HG03045 (cell line): Measurements from ENCODE around the gene TNRC6B.
"Not testable (repeated sequence)": the region's sequence is repeated elsewhere in the genome, so short reads cannot be mapped to it uniquely, and the experiment has no call there.

ENCODE experiments used
- ATAC-seq: cut with Tn5 transposase; IDR thresholded peaks from one replicate; pipeline ENCODE4 v1.9.1; 2021; ENCODE audit warnings: mild to moderate bottlenecking, moderate library complexity; ENCODE audit not compliant: unreplicated experiment

The TNRC6B gene

GRCh38 chr22:40183029-40183581 lies 5.4 kb downstream of the TNRC6B start:
- no peak for ATAC-seq

GRCh38 chr22:40183603-40184002 lies 5.9 kb downstream of the TNRC6B start:
- ATAC-seq = not testable (repeated sequence)

- ATAC-seq = no peak
Observed at GRCh38 chr22:40187389-40187788, 9.7 kb downstream of the TNRC6B start.

DNA sequence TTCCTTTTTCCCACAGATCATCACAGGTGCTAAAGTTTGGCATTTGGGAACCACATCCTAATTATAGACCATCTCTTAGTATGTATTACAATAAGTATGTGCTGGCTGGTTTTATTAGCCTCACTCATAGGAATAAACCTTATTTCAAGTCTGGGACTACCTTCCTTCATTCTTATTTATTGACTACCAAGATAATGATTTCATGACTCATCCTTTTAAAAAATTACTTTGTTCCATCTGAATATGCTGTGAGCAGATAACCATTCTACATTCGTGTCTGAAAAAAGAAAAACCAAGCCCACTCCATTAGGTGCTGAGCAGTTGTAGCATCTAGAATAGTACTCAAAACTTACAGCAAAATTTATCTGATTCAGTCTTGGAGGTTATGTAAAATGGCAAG lies 12.3 kb downstream of the TNRC6B start:
- no peak for ATAC-seq

DNA sequence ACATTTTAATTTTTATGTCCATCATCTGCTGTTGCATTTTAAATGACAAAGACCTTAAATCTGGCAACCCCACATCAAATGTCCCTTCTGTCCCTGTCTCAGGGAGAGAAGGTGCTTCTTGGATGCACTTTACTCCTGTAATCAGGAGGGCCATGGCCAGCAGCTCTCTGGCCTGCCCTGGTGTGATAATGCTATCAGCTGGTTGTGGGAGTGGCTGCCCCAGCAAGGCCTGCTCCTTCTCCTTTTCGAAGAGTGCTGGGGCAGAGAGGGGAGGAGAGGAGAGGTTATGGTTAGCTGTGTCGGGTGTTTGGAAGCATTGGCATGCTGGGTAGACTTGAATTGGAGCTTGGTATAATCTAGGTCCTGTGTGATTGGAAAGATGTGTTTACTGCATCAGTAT lies 12.8 kb downstream of the TNRC6B start:
- no peak for ATAC-seq

- no peak for ATAC-seq
Observed at GRCh38 chr22:40193429-40194421, 16.0 kb downstream of the TNRC6B start.

DNA sequence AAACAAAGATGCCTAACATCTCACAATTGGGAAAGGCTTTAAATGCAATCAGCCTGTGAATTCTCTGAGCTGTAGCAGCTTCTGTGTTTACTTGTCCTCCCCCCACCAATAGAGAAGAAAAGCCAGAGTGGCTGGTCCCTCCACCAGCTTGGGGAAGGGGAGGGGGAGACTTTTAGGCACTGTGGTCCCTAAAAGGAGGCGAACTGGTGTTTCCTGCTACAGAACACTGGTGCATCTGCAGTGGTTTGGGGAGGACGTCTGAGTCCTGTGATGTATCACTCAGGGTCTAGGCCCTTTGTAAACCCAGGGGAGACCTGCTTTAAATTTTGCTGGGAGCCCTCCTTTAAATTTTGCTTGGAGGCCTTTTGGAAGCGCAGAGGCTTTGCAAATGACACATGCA lies 16.9 kb downstream of the TNRC6B start:
- ATAC-seq = no peak

- ATAC-seq = no peak
Observed at GRCh38 chr22:40196628-40197360, 19.1 kb downstream of the TNRC6B start.

- ATAC-seq = not testable (repeated sequence)
Observed at GRCh38 chr22:40197421-40197820, 19.7 kb downstream of the TNRC6B start.

- no peak for ATAC-seq
Observed at GRCh38 chr22:40198733-40199132, 21.0 kb downstream of the TNRC6B start.

DNA sequence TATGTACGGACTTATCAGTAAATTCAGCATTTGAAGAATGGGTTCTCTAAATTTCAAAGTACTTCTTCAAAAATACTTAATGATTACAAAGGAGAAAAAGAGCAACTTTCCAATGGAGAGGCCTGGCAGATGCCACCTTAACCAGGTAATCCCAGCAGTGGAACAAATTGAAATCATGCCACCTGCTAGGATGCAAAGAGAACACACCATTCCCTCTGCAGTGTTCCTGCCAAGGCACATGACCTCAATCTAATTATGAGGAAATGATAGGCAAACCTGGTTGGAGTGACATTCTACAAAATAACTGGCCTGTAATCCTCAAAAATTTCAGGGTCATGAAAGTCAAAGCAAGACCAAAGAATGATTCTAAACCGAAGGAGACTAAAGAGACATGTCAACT lies 21.5 kb downstream of the TNRC6B start:
- ATAC-seq = no peak

- no peak for ATAC-seq
Observed at GRCh38 chr22:40199852-40200251, 22.1 kb downstream of the TNRC6B start.

DNA sequence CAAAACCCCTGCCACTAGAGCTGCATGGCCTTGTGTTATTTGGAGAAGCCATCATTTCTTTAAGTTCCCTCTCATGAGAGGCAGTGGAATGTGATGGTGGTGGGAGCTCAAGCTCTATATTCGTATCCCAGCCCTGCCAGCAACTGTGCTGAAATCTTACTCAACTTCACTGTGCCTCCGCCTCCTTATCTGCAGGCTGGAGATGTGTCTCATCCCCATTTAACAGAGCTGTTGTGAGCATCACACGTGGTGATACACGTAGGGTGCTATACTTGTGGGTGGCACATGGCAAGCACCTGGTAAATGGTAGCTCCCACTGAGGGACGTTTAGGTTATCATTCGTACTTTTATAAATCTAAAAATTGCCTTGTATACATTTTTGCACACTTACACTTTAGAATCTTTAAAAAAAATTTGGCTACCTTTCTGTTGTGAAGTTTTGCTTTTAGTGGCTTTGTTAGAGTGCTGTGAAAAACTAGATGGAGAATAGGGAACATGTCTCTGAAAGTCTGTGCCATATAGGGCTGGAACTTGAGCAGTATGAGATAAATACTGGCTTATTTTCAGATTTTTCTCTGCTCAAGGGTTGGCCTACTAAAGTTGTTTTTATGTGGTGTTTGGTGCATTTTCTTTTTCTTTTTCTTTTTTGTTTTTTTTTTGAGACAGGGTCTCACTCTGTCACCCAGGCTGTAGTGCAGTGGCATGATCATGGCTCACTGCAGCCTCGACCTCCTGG lies 23.2 kb downstream of the TNRC6B start:
- ATAC-seq = no peak

DNA sequence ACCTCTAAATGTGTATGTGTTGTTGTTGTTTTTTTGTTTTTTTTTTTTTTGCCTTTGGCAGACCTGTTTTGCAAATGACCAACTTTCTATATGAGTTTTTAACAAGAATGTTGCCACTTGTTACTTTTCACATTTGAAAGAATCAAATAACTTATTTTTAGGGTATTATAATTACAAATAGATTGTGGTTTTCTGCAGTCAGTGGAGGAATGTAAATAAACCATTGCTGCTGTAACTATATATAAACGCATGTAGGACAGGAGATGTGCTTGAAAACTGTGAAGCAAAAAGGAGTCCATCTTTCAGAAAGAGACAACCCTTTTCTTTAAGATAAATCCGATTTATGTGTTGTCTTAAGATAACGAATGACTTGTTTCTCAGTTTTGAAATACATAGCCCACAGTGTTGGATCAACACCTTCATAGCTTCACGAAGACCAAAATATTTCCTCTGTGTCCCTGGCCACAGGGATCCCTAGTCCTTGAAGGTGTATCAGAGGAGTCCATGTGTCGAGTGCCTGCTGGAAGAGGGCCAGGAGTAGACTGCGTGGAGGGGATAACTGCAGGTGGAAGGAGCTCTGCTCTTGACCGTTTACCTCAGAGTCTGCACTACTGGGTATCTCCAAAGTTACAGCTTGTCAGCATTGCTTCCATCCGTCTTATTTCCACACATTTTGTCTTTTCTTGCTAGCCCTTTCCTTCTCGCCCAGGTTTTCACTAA lies 24.7 kb downstream of the TNRC6B start:
- no peak for ATAC-seq

- no peak for ATAC-seq
Observed at GRCh38 chr22:40203572-40203971, 25.8 kb downstream of the TNRC6B start.

DNA sequence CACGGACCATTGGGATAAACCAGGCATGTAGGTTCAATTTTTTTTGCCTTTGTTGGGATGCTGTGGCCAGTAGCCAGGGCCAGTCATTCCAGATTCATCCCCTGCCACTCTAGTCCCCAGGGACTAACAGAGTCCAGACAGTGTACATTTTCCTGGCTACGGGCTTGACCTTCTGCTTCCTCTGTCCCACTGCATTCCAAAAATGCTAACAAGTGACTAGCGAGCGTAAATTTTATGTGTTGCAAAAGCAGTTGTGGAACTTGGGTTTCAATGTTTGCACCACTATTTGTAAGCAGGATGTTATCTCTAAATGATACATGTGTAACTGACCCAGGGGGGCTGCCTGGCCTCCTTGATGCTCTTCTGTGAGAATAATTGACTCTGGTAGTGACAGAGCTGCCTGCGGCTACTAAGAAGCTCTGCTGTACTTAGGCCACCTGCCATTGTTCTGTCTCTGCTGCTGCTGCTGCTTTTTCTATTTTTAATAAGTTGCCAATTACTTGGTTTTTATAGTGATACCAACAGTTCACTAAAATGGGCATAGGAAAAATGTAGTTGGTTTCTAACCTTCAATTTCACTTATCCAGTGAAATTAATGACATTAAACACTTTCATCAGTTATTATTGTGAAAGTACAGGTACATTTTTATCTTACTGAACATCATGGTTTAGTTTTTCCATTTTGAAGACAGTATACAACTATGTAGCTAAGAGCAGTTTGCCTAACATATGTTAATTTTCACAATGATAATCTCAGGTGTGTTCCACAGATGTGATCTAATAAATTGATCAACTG lies 26.8 kb downstream of the TNRC6B start:
- ATAC-seq = no peak

GRCh38 chr22:40206561-40206960 lies 28.8 kb downstream of the TNRC6B start:
- no peak for ATAC-seq

DNA sequence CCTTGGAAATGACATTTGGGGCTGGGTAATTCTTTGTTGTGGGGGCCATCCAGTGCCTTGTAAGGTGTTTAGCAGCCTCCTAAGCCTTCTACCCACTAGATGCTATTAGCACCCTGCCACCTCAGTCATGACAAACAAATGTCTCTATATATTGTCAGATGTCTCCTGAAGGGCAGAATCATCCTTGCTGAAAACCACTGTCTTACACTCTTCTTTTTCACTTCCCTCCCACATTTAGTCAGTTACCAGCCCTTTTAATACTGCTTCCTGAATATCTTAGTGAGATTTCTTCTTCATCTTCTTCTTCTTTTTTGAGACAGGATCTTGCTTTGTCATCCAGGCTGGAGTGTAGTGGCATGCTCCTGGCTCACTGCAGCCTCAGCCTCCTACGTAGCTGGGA lies 33.1 kb downstream of the TNRC6B start:
- no peak for ATAC-seq

DNA sequence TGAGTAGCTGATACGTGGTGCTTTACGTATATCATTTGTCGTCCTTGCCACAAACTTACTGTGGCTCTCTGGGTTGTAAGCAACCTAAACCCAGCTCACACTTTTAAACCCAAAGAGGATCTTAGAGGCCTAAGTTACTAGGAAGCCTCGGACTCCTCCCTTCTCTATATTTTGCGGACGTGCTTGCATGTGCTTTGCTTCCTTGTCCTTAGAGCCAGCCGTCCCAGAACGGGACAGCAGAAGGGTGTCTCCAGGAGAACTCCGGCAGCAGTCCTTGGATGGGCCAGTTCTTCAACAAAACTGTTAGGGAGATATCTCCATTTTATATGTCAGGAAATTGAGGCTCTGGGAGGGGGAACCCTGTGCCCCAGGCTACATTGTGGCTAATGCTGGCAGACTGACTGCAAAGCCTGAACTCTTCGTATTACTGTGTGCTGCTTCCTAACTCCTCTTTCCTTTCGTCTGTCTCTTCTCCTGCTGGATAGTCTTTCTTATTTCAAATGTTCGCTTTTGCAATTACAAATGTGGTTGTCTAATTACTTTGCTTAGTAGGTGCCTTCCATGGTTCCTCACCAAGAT lies 33.8 kb downstream of the TNRC6B start:
- no peak for ATAC-seq
